Ishikawa (cell line): ENCODE measurements around the gene GABRB1.

Source experiments
- CEBPB ChIP-seq: IDR thresholded peaks from 2 replicates; pipeline ENCODE4 v1.6.1; 2012
- CREB1 ChIP-seq: IDR thresholded peaks from 2 replicates; pipeline ENCODE4 v1.6.1; 2012; ENCODE audit warnings: low read depth
- EGR1 ChIP-seq: IDR thresholded peaks from 2 replicates; pipeline ENCODE4 v1.6.1; 2012
- EP300 ChIP-seq: IDR thresholded peaks from 2 replicates; pipeline ENCODE4 v1.6.1; 2012; ENCODE audit warnings: borderline replicate concordance
- FOXM1 ChIP-seq: IDR thresholded peaks from 2 replicates; pipeline ENCODE4 v1.6.1; 2012; ENCODE audit warnings: low read depth, borderline replicate concordance
- NFIC ChIP-seq: IDR thresholded peaks from 2 replicates; pipeline ENCODE4 v1.6.1; 2012
- RAD21 ChIP-seq: IDR thresholded peaks from 2 replicates; pipeline ENCODE4 v1.6.1; 2012; ENCODE audit warnings: low read depth
- TAF1 ChIP-seq: IDR thresholded peaks from 2 replicates; pipeline ENCODE4 v1.6.1; 2012; ENCODE audit warnings: low read depth, mild to moderate bottlenecking
- TEAD4 ChIP-seq: IDR thresholded peaks from 2 replicates; pipeline ENCODE4 v1.6.1; 2012
- YY1 ChIP-seq: IDR thresholded peaks from 2 replicates; pipeline ENCODE4 v1.6.1; 2012; ENCODE audit warnings: low read depth
- ZBTB7A ChIP-seq: IDR thresholded peaks from 2 replicates; pipeline ENCODE4 v1.6.1; 2012; ENCODE audit warnings: low read depth
- TF ChIP-seq, protein P1 (sequence below): IDR thresholded peaks from 2 replicates; pipeline ENCODE4 v1.6.1; 2012
- TF ChIP-seq, protein P2 (sequence below): IDR thresholded peaks from 2 replicates; pipeline ENCODE4 v1.6.1; 2012

DNA sequence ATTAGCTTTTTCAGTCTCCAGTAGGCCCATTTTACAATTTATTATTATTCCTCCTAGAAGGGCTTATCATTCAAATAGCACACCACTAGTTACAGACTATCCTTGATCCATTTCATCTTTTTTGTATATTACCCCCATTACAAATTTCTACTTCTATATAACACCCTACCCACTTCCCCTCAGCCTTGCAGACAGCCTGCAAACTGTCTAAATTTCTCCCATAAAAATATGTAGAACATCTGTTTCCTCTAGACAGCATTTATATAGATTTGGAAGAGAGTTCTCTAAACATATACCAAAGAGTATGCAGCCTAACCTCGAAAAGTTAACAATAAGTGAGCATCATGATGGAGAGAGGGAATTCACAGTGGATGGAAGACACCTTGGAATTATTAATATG, 401.4 kb downstream of the GABRB1 start:
- TF ChIP-seq, protein P1, sequence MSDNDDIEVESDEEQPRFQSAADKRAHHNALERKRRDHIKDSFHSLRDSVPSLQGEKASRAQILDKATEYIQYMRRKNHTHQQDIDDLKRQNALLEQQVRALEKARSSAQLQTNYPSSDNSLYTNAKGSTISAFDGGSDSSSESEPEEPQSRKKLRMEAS, result no peak
- no peak for TF ChIP-seq NFIC
- no peak for TF ChIP-seq TEAD4
- TF ChIP-seq EP300, result no peak
- TF ChIP-seq CEBPB, result no peak
- TF ChIP-seq YY1, result no peak
- TF ChIP-seq CREB1, result no peak
- no peak for TF ChIP-seq TAF1
- TF ChIP-seq FOXM1, result no peak
- TF ChIP-seq, protein P2, sequence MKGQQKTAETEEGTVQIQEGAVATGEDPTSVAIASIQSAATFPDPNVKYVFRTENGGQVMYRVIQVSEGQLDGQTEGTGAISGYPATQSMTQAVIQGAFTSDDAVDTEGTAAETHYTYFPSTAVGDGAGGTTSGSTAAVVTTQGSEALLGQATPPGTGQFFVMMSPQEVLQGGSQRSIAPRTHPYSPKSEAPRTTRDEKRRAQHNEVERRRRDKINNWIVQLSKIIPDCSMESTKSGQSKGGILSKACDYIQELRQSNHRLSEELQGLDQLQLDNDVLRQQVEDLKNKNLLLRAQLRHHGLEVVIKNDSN, result no peak
- no peak for TF ChIP-seq EGR1
- TF ChIP-seq RAD21, result no peak
- no peak for TF ChIP-seq ZBTB7A
